ENCODE measurements around the gene FSTL4. TPM values are rescaled to one million over a fixed set of nuclear protein-coding genes. Genes with fewer than 3 reads are reported as not detected.

FSTL4 gene
- total and polyA plus RNA-seq, 8 donors = 0.11 to 2.9 (median 0.22) TPM

DNA sequence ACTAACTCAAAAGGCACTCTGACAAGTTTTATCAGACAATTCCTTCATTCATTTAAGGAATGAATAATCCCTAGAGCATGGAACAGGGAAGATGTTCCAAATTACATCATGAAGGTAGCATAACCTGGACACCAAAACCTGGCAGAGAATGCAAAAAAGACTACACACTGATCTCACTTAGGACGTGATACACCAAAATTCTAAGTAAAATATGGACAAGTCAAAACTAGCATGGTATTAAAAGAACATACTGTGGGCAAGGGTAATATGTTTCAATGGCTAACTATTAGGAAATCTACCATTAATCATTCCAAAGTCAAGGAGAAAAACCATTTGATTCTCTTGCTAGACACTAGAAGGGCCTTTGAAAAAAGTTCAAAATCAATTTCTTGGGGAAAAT lies 384.0 kb downstream of the FSTL4 start:
- intact Hi-C loops (cut with DNase I) = no loop called here
- no peak for DNase-seq
- Histone ChIP-seq H3K27me3 (no peaks in the 10 kb centered on the region), H3K4me1 (peaks cover 0 to 4% of the 10 kb centered on the region in 2 donors), H3K4me3 (no peak overlapping the region), H3K27ac (no peak overlapping the region), H3K36me3 (no peaks in the 10 kb centered on the region), H3K9me3 (no peaks in the 10 kb centered on the region)
- ATAC-seq = no peak
- TF ChIP-seq, protein P1, sequence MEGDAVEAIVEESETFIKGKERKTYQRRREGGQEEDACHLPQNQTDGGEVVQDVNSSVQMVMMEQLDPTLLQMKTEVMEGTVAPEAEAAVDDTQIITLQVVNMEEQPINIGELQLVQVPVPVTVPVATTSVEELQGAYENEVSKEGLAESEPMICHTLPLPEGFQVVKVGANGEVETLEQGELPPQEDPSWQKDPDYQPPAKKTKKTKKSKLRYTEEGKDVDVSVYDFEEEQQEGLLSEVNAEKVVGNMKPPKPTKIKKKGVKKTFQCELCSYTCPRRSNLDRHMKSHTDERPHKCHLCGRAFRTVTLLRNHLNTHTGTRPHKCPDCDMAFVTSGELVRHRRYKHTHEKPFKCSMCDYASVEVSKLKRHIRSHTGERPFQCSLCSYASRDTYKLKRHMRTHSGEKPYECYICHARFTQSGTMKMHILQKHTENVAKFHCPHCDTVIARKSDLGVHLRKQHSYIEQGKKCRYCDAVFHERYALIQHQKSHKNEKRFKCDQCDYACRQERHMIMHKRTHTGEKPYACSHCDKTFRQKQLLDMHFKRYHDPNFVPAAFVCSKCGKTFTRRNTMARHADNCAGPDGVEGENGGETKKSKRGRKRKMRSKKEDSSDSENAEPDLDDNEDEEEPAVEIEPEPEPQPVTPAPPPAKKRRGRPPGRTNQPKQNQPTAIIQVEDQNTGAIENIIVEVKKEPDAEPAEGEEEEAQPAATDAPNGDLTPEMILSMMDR (IDR thresholded peaks at IDR 0.05) = no peak

DNA sequence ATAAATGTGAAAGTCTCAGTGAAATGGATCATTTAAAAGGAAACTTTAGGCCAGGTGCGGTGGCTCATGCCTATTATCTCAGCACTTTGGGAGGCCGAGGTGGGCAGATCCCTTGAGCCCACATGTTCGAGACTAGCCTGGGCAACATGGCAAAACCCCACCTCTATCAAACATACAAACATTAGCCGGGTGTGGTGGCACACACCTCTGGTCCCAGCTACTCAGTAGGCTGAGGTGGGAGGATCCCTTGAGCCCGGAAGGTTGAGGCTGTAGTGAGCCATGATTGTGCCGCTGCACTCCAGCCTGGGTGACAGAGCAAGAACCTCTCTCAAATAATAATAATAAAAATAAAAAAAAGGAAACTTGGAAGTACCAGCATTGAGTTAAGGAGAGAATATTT lies 384.4 kb downstream of the FSTL4 start:
- Histone ChIP-seq H3K4me3 (no peak overlapping the region), H3K4me1 (peaks cover 0 to 4% of the 10 kb centered on the region in 2 donors), H3K27me3 (no peaks in the 10 kb centered on the region), H3K9me3 (no peaks in the 10 kb centered on the region), H3K36me3 (no peaks in the 10 kb centered on the region), H3K27ac (no peak overlapping the region)
- DNase-seq = no peak
- intact Hi-C loops (cut with DNase I) = no loop called here
- TF ChIP-seq, protein P1 (IDR thresholded peaks at IDR 0.05) = no peak
- ATAC-seq = no peak

DNA sequence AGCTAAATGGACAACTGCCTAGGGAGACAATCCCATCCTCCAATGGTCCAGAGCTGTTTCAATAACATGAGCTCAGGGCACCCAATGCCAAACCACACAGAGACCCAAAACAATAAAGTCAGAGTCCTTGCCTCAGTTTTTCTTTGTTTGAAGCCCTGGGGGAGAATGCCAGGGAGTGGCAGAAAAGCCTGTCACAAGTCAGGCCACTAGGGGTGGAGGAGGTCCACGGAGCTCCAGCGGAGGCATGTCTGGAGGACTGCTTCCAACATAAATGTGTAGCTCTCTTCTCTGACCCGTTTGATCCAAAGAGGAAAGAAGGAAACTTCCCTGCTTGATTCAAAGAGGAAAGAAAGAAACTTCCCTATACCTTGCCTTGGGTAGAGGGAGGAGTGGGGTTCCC lies 385.3 kb downstream of the FSTL4 start:
- ATAC-seq (no peak), DNase-seq (no peak)
- intact Hi-C loops (cut with DNase I) = no loop called here
- no peaks in the 10 kb centered on the region for H3K9me3 ChIP-seq
- TF ChIP-seq, protein P1 (IDR thresholded peaks at IDR 0.05) = no peak
- no peak overlapping the region for H3K4me3 ChIP-seq
- no peaks in the 10 kb centered on the region for H3K36me3 ChIP-seq
- H3K27ac ChIP-seq = no peak overlapping the region
- peaks cover 0 to 4% of the 10 kb centered on the region in 2 donors for H3K4me1 ChIP-seq
- no peaks in the 10 kb centered on the region for H3K27me3 ChIP-seq

DNA sequence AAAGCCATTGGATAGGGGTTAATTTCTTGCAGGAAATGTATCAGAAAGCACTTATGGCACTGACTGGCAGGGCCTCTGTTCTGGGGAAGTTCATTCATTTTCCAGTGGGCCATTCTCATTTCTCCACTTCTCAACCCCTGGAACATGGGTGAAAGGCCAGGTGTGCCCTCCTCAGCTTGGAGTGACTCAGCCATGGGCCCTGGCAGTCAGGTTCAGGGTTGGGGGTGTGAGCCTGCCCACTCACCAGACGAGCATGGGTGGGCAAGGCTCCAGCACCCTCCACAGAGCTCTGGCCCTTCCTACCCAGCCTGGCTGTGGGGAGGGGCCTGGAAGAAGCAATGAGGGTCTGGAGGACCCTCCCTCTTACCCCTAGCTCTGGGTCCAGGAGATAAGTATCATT lies 386.2 kb downstream of the FSTL4 start:
- no peak for DNase-seq
- TF ChIP-seq, protein P1 (IDR thresholded peaks at IDR 0.05) = no peak
- Histone ChIP-seq H3K4me1 (no peaks in the 10 kb centered on the region), H3K36me3 (no peaks in the 10 kb centered on the region), H3K9me3 (no peaks in the 10 kb centered on the region), H3K27ac (no peak overlapping the region), H3K4me3 (no peak overlapping the region), H3K27me3 (no peaks in the 10 kb centered on the region)
- no peak for ATAC-seq
- intact Hi-C loops (cut with DNase I) = no loop called here

DNA sequence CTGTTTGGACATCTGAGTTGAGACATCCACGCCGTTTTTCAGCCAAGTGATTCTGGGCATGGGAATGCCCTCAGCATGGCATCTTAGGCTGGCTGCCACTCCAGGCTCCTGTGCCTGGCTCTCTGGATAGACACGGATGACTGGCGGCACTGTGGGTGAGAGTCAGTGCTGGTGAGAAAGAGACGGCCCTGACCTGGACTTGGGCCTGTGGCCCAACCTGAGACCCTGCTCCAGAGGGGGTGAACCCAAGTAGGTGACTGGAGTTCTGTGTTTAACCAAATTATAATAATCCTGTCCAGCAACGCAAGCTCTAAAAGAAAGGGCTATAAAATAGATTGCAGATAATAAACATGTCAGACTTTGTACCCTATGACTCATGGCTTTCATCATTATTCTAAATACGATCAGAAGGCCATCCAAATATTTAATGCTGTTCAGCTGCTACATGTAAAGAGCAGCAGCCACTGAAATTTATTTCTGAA lies 386.6 kb downstream of the FSTL4 start:
- no peaks in the 10 kb centered on the region for H3K27me3 ChIP-seq
- H3K36me3 ChIP-seq = no peaks in the 10 kb centered on the region
- no peak for DNase-seq
- no peaks in the 10 kb centered on the region for H3K4me1 ChIP-seq
- intact Hi-C loops (cut with DNase I) = no loop called here
- no peaks in the 10 kb centered on the region for H3K9me3 ChIP-seq
- ATAC-seq = no peak
- no peak overlapping the region for H3K27ac ChIP-seq
- H3K4me3 ChIP-seq = no peak overlapping the region
- TF ChIP-seq, protein P1 (IDR thresholded peaks at IDR 0.05) = no peak
